HG03108 (cell line): ENCODE measurements around the gene SHC2.
"Not testable (repeated sequence)": the region's sequence is repeated elsewhere in the genome, so short reads cannot be mapped to it uniquely, and the experiment has no call there.

Experiments used
- ATAC-seq: cut with Tn5 transposase; IDR thresholded peaks from one replicate; pipeline ENCODE4 v1.9.1; 2021; ENCODE audit warnings: moderate library complexity; ENCODE audit not compliant: unreplicated experiment

SHC2 gene

DNA sequence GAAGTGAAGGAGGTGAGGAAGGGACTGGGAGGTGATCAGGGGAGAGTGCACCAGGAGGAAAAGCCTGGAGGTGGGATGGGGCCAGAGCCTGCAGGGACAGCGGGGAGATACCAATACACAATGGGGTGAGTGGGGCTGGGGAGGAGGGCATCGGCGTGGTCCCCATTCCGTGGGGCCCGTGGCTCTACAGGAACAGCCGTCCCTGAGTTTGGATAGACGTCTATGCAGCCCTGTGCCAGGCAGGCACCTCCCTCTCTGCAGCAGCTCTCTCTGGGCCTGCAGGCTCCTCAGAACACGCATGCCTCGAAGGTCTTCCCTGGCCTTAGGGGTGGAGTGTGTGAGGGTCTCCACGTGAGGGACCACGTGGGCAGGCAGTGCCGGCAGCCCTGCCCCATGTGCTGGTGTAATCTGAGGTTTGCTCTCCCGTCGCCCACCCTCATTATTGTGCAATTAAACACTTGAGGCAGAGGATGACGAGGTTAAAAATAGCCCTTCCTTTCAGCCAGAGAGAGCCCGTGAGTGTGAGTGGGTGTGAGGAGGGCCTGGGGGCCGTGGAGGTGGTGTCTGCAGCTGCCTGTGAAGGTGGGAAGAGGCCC, 68.4 kb downstream of the SHC2 start:
- ATAC-seq: no peak

GRCh38 chr19:391726-392374, 69.0 kb downstream of the SHC2 start:
- no peak for ATAC-seq

- no peak for ATAC-seq
Observed at GRCh38 chr19:391207-391557, 69.7 kb downstream of the SHC2 start.

GRCh38 chr19:390386-391206, 70.2 kb downstream of the SHC2 start:
- ATAC-seq: no peak

- ATAC-seq: no peak
Observed at GRCh38 chr19:389935-390289, 70.9 kb downstream of the SHC2 start.

GRCh38 chr19:389255-389934, 71.4 kb downstream of the SHC2 start:
- no peak for ATAC-seq

- no peak for ATAC-seq
Observed at GRCh38 chr19:388691-389090, 72.1 kb downstream of the SHC2 start.

DNA sequence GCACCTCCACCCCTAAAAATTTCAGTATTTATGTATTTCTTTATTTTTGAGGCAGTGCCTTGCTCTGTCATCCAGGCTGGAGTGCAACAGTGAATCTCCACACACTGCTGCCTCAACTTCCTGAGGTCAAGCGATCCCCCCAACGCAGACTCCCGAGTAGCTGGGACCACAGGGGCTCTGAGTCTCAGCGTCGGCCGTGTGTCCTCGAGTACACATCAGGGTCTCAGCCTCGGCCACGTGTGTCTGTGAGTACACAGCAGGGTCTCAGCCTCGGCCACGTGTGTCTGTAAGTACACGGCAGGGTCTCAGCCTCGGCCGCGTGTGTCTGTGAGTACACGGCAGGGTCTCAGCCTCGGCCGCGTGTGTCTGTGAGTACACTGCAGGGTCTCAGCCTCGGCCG, 73.1 kb downstream of the SHC2 start:
- ATAC-seq: no peak

DNA sequence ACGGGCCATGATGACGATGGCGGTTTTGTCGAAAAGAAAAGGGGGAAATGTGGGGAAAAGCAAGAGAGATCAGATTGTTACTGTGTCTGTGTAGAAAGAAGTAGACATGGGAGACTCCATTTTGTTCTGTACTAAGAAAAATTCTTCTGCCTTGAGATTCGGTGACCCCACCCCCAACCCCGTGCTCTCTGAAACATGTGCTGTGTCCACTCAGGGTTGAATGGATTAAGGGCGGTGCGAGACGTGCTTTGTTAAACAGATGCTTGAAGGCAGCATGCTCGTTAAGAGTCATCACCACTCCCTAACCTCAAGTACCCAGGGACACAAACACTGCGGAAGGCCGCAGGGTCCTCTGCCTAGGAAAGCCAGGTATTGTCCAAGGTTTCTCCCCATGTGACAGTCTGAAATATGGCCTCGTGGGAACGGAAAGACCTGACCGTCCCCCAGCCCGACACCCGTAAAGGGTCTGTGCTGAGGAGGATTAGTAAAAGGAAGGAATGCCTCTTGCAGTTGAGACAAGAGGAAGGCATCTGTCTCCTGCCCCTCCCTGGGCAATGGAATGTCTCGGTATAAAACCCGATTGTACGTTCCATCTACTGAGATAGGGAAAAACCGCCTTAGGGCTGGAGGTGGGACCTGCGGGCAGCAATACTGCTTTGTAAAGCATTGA, 74.1 kb downstream of the SHC2 start:
- not testable (repeated sequence) for ATAC-seq

- not testable (repeated sequence) for ATAC-seq
Observed at GRCh38 chr19:386189-386588, 74.6 kb downstream of the SHC2 start.

DNA sequence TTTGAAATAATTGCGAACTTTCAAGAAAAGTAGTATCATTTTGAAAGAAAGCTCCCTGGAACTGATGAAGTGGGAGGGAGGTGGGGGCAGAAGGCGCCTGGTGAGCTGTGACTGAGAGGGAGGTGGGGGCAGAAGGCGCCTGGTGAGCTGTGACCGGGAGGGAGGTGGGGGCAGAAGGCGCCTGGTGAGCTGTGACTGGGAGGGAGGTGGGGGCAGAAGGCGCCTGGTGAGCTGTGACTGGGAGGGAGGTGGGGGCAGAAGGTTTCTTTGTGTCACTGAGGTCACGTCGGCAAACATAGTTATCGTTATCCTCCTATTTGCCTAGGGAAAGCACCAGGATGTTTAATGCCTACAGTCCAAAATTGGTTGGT, 76.0 kb downstream of the SHC2 start:
- no peak for ATAC-seq

DNA sequence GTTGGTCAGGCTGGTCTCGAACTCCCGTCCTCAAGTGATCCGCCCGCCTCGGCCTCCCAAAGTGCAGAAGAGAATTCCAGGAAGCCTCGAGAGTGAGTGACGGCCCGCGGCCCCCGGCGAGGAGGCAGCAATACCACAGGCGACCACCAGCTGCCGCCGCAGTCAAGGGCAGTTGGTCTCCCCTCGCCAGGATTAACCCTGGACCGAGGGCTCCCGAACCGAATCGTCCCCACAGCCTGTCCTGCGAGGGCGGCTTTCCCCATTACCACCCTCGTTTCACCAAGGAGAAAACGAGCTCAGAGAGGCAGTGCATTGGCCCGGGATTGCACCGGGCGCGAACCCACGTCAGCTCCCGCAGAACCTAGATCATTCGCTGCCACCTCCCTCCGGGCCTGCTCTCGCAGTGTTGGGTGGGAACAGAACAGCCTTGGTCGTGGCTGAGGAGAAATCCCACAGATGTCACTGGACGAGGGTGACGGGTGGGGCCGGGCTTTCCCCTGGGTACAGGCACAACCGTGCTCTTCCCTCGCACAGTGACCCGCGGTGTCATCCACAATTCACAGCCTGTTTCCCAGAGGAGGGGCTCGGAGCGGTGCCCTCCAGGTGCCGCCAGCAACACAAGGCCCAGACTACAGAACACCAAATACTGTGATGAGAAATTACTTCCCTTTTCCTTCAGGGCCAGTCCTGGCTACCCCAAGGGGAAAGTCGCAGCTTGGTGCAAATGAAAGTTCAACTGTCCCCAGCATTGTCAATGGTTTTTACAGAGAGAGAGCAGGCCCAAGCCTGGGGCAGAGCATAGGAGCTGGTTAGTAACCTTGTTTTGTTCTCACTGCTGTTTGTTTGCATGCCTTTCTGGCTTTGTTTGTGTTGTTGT, 76.7 kb downstream of the SHC2 start:
- ATAC-seq: no peak

DNA sequence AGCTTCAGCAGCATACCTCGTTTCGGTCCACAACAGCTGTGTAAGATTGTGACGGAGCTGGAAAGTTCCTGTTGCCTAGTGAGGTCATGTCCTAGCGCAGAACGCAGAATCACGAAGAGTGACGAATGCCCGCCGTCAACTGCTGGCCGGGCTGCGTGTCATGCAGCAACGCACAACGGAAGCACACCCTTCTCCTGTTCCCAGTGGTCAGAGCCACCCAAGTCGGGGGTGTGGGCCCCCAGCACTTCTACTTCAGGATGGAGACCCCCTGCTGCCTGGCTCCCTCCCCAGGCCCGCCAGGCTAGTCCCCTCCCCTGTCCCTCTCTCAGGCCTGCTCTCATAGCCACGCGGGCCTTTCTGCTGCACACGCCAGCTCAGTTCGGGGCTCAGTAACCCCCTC, 77.8 kb downstream of the SHC2 start:
- no peak for ATAC-seq

- not testable (repeated sequence) for ATAC-seq
Observed at GRCh38 chr19:382578-382977, 78.3 kb downstream of the SHC2 start.

- ATAC-seq: not testable (repeated sequence)
Observed at GRCh38 chr19:381901-382300, 78.9 kb downstream of the SHC2 start.

GRCh38 chr19:380618-381219, 80.1 kb downstream of the SHC2 start:
- ATAC-seq: not testable (repeated sequence)

- no peak for ATAC-seq
Observed at GRCh38 chr19:379796-380195, 81.0 kb downstream of the SHC2 start.

GRCh38 chr19:378706-379105, 82.1 kb downstream of the SHC2 start:
- ATAC-seq: no peak

DNA sequence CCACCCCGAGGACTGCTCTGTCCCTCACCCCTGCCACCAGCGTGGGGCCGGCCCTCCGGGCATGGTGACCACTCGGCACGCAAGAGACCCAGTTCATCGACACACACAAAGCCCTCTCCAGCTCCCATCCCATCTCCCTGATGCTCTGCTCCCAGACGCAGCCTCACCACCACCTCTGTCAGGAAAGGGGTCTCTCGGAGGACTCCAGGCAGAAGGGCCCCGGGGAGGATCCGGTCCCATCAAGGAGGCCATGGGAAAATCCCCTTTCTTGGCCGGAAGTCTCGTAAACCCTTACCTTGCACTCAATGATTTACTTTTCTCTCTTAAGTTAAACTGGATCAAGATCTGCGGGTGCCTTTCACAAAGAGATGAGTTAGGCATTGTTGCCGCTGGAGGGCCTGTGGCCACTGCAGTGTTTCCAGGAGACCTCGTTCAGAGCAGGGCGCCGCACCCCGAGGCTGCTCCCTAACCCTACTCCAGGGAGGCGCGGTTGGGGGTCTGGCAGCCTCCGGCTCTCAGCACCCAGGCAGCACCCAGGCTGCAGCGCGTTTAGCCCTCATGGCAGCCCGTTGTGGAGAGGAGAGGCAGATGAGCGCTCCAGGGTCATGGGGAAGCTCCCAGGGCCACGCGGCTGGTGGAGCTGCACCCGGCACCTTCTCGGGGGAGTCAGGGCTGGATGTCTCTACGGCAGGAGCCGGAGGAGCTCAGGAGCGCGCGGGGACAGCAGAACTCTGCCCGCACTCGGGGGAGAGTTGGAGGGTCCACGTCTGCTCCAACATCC, 82.8 kb downstream of the SHC2 start:
- ATAC-seq: no peak
